Neuron (in vitro differentiated cells): ENCODE results near the gene LY9.
"Not testable (repeated sequence)": the region's sequence is repeated elsewhere in the genome, so short reads cannot be mapped to it uniquely, and the experiment has no call there.

Experiments used
- H2AFZ ChIP-seq: one replicate; pipeline ENCODE4 v1.6.1; 2013; ENCODE audit warnings: low read depth, mild to moderate bottlenecking, inconsistent platforms, low read length, moderate library complexity
- H3K27me3 ChIP-seq: one replicate; pipeline ENCODE4 v1.6.1; 2013; ENCODE audit warnings: low read length; ENCODE audit not compliant: insufficient read depth
- H3K36me3 ChIP-seq: one replicate; pipeline ENCODE4 v1.6.1; 2013; ENCODE audit warnings: low read length; ENCODE audit not compliant: insufficient read depth
- H3K4me1 ChIP-seq: one replicate; pipeline ENCODE4 v1.6.1; 2013; ENCODE audit warnings: low read length; ENCODE audit not compliant: insufficient read depth
- H3K4me3 ChIP-seq: 2 replicates; pipeline ENCODE4 v1.5.1; 2013; ENCODE audit warnings: mild to moderate bottlenecking, low read length, moderate library complexity
- H3K9me3 ChIP-seq: one replicate; pipeline ENCODE4 v1.6.1; 2013; ENCODE audit warnings: low read length

LY9 gene

DNA sequence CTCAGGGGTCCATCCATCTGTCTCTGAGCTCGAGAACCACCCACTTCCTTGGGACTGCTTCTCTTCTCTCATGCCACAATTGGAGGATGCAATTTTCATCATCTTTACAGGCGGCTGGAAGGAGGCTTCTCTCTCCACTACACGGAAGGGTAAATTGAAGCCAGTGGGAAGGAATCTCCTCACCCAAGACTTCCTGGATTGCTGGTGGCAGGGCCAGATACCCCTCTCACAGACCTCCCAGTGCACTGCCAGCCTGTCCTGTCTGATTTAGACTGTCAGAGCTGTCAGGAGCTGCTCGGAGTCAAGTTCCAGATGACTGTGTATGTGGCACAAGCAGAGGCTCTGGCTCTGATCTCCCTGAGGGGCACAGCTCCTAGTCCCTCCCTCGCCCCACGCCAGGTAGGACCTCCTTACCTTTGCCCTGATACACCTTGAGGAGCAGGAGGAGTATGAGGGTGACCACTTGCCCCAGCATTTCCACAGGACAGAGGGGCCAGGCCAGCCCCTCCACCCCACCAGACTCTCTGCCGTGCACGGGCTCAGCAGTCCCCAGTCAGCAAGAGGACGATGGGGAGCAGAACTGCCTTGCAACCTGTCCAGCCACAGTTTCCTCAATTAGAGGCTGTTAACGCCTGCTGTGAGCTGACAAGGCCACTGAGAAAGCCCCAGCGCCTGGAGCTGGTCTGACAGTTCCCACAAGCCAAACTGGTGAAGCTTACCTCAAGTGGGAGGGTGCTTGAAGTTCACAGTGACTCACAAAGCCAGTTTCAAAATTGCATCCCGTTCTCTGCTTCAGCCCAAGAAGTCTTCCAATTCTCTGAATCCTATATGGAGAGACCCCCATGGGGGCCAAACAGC, 66.5 kb downstream of the LY9 start, which contains the start of gene CD244:
TSS of gene CD244 (minus strand) at position 685 of the 858 bp plus-strand sequence. CDS start at position 475, 210 bp downstream.
- Histone ChIP-seq H3K9me3 (no peaks in the 10 kb centered on the region), H3K4me1 (no peaks in the 10 kb centered on the region), H3K4me3 (no peak within 1 kb of the TSS)

GRCh38 chr1:160863061-160863773, 67.2 kb downstream of the LY9 start:
- Histone ChIP-seq H2AFZ (no peak overlapping the region), H3K4me1 (no peaks in the 10 kb centered on the region), H3K4me3 (no peak overlapping the region), H3K36me3 (no peaks in the 10 kb centered on the region), H3K9me3 (no peaks in the 10 kb centered on the region), H3K27me3 (peaks cover 5% of the 10 kb centered on the region)

More for the DNA sequence above, 66.5 kb downstream of the LY9 start, which contains the start of gene CD244:
- no peaks in the 10 kb centered on the region for H3K36me3 ChIP-seq
- H2AFZ ChIP-seq = no peak within 1 kb of the TSS
- peaks cover 4% of the 10 kb centered on the region for H3K27me3 ChIP-seq

GRCh38 chr1:160863774-160864131, 67.8 kb downstream of the LY9 start:
- Histone ChIP-seq H3K4me3 (no peak overlapping the region), H3K9me3 (no peaks in the 10 kb centered on the region), H2AFZ (no peak overlapping the region), H3K36me3 (no peaks in the 10 kb centered on the region), H3K4me1 (no peaks in the 10 kb centered on the region), H3K27me3 (peaks cover 5% of the 10 kb centered on the region)

DNA sequence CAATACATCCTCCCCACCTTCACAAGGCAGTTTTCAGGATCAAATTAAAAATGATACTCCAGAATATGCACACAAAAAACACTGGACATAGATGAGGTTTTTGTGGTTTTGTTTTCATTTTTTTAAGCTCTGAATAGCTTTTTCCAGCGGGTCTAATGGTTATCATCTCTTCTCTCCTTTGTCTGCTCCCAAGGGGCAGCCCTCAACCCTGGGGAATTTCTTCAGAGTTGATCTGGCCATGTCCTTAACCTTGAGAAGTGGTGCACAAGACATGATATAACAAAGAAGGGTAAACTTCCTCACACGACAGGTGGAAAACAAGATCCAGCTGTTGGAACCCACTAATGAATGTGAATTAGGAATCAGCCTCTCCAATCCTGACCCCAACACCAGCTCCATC, 68.2 kb downstream of the LY9 start:
- no peaks in the 10 kb centered on the region for H3K9me3 ChIP-seq
- no peaks in the 10 kb centered on the region for H3K36me3 ChIP-seq
- no peak overlapping the region for H2AFZ ChIP-seq

GRCh38 chr1:160865337-160865736, 69.4 kb downstream of the LY9 start:
- Histone ChIP-seq H2AFZ (no peak overlapping the region), H3K9me3 (no peaks in the 10 kb centered on the region), H3K4me1 (no peaks in the 10 kb centered on the region), H3K4me3 (no peak overlapping the region), H3K27me3 (peaks cover 5% of the 10 kb centered on the region), H3K36me3 (no peaks in the 10 kb centered on the region)

More for the DNA sequence above, 68.2 kb downstream of the LY9 start:
- H3K4me3 ChIP-seq = no peak overlapping the region
- no peaks in the 10 kb centered on the region for H3K4me1 ChIP-seq
- H3K27me3 ChIP-seq = peaks cover 5% of the 10 kb centered on the region

- H3K27me3 ChIP-seq = peaks cover 5% of the 10 kb centered on the region
- no peak overlapping the region for H2AFZ ChIP-seq
- H3K9me3 ChIP-seq = no peaks in the 10 kb centered on the region
- no peaks in the 10 kb centered on the region for H3K36me3 ChIP-seq
- no peak overlapping the region for H3K4me3 ChIP-seq
- no peaks in the 10 kb centered on the region for H3K4me1 ChIP-seq
These were observed 70.2 kb downstream of the LY9 start for GRCh38 chr1:160866001-160866694.

GRCh38 chr1:160866695-160867260, 70.8 kb downstream of the LY9 start:
- no peak overlapping the region for H3K4me3 ChIP-seq
- no peaks in the 10 kb centered on the region for H3K4me1 ChIP-seq
- no peak overlapping the region for H2AFZ ChIP-seq
- peaks cover 5% of the 10 kb centered on the region for H3K27me3 ChIP-seq
- no peaks in the 10 kb centered on the region for H3K36me3 ChIP-seq
- H3K9me3 ChIP-seq = no peaks in the 10 kb centered on the region

DNA sequence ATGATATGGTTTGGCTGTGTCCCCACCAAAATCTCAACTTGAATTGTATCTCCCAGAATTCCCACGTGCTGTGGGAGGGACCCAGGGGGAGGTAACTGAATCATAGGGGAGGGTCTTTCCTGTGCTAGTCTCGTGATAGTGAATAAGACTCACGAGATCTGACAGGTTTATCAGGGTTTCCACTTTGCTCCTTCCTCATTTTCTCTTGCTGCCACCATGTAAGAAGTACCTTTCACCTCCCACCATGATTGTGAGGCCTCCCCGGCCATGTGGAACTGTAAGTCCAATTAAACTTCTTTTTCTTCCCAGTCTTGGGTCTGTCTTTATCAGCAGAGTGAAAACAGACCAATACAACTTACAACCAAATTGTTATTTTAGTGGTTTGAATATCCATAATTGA, 71.7 kb downstream of the LY9 start:
- H3K9me3 ChIP-seq, H3K4me1 ChIP-seq, H2AFZ ChIP-seq, H3K36me3 ChIP-seq, H3K4me3 ChIP-seq, H3K27me3 ChIP-seq: not testable (repeated sequence)

DNA sequence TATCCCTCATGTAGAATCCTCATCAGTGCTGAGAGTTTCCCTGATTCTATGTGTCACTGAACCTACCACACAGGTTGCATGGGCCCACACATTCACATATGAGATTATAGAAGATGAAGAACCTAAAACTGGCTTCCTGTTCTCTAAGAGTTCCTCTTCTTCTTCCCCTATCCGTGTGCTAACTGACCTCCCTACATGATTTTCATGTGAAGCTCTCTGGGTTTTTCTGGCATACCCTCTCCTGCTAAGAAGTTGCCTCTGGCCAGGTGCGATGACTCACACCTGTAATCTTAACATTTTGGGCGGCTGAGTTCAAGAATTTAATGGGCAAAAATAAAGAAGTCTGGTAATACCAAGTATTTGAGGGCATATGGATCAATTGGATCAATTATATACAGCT, 72.2 kb downstream of the LY9 start:
- Histone ChIP-seq H3K4me3 (no peak overlapping the region), H3K36me3 (no peaks in the 10 kb centered on the region), H3K9me3 (no peaks in the 10 kb centered on the region), H3K4me1 (no peaks in the 10 kb centered on the region), H3K27me3 (peaks cover 2% of the 10 kb centered on the region), H2AFZ (no peak overlapping the region)

- no peak overlapping the region for H3K4me3 ChIP-seq
- H3K36me3 ChIP-seq = no peaks in the 10 kb centered on the region
- no peaks in the 10 kb centered on the region for H3K4me1 ChIP-seq
- H3K9me3 ChIP-seq = no peaks in the 10 kb centered on the region
- no peaks in the 10 kb centered on the region for H3K27me3 ChIP-seq
- H2AFZ ChIP-seq = no peak overlapping the region
These were observed 79.0 kb downstream of the LY9 start for GRCh38 chr1:160874935-160875334.

DNA sequence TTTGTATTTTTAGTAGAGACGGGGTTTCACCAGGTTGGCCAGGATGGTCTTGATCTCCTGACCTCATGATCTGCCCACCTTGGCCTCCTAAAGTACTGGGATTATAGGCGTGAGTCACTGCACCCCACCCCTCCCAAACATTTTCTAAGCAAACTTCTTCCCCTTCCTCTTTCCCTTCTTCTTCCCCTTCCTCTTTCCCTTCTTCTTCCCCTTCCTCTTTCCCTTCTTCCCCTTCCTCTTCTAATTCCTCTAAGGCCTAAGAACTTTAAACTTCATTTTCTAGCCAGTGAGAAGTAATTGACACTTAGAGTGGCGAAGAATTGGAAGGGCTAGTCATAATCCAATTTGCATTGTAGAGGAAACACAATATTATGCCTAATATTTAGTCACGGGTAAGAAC, 79.6 kb downstream of the LY9 start:
- not testable (repeated sequence) for H3K4me1 ChIP-seq, H2AFZ ChIP-seq, H3K27me3 ChIP-seq, H3K4me3 ChIP-seq, H3K9me3 ChIP-seq, H3K36me3 ChIP-seq

GRCh38 chr1:160876311-160876710, 80.3 kb downstream of the LY9 start:
- H3K36me3 ChIP-seq = no peaks in the 10 kb centered on the region
- no peak overlapping the region for H2AFZ ChIP-seq
- H3K4me3 ChIP-seq = no peak overlapping the region
- H3K4me1 ChIP-seq = no peaks in the 10 kb centered on the region
- H3K9me3 ChIP-seq = no peaks in the 10 kb centered on the region
- no peaks in the 10 kb centered on the region for H3K27me3 ChIP-seq

DNA sequence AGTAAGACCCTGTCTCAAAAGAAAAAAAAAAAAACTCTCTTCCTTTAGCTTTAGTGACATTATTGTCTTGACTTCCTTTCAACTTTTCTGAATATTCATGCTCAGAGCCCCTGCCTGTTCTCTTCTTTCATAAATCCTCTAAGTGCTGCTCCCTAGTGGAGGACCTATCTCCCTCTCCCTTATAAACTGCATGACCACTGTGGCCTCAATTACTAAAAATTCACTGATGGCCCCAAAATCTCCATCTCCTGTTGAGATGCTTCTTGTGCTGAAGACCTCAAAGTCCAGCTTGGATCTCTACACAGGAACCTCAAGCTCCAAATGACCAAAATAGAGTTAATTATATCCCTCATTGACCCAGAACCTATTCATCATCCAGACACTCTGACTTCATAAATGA, 81.2 kb downstream of the LY9 start:
- no peak overlapping the region for H3K4me3 ChIP-seq
- no peaks in the 10 kb centered on the region for H3K9me3 ChIP-seq
- H3K36me3 ChIP-seq = no peaks in the 10 kb centered on the region
- no peaks in the 10 kb centered on the region for H3K4me1 ChIP-seq
- H3K27me3 ChIP-seq = no peaks in the 10 kb centered on the region
- no peak overlapping the region for H2AFZ ChIP-seq
